GM12872 (cell line): Measurements from ENCODE around the gene GJB2.

Experiments
- TF ChIP-seq, protein P1 (sequence below): IDR thresholded peaks from 3 replicates; pipeline ENCODE4 v1.5.1; 2011; ENCODE audit warnings: low read depth, mild to moderate bottlenecking, low read length, moderate library complexity; ENCODE audit not compliant: insufficient read depth

The GJB2 gene

DNA sequence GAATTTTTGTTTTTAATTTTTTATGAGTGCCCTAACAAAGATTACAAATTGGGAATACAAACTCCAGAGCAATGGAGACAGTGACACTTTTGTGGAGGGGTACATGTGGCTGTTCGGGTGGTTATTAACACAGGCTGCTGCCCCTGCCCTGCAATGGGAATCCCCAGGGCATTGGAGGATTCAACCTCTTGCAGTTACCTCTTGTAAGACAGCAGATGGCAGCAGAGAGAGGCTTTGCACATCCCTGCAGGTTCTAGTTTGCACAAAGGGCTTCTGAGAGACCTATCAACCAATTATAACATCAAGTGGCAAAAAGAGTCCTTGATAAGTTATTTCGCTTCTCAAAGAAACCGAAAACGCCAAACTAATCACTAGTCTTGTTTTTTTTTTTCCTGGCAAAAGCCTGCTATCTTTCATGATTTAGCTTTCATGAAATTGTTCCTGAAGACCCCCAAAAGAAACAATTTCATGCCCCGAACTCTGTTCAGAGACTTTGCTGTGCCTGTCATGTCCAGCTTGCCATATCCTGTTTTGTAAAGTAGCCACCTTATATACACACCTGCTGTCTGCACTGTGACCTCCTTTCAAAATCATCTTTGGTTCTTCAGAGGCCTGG, 10.4 kb downstream of the GJB2 start:
- TF ChIP-seq, protein P1, sequence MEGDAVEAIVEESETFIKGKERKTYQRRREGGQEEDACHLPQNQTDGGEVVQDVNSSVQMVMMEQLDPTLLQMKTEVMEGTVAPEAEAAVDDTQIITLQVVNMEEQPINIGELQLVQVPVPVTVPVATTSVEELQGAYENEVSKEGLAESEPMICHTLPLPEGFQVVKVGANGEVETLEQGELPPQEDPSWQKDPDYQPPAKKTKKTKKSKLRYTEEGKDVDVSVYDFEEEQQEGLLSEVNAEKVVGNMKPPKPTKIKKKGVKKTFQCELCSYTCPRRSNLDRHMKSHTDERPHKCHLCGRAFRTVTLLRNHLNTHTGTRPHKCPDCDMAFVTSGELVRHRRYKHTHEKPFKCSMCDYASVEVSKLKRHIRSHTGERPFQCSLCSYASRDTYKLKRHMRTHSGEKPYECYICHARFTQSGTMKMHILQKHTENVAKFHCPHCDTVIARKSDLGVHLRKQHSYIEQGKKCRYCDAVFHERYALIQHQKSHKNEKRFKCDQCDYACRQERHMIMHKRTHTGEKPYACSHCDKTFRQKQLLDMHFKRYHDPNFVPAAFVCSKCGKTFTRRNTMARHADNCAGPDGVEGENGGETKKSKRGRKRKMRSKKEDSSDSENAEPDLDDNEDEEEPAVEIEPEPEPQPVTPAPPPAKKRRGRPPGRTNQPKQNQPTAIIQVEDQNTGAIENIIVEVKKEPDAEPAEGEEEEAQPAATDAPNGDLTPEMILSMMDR = peak; percentile 90

DNA sequence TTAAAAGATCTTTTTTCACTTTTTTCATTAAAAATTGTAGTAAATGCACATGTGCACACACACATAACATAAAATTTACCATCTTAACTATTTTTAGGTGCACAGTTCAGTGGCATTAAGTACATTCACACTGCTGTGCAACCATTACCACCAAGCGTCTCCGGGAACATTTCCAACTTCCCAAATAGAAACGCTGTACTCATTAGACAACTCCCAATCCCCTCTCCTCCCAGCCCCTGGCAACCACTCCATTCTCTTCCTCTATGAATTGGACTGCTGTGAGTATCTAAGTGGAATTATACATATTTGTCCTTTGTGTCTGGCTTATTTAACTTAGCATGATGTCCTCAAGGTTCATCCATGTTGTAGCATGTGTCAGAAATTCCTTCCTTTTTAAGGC, 11.6 kb downstream of the GJB2 start:
- TF ChIP-seq, protein P1 = no peak

DNA sequence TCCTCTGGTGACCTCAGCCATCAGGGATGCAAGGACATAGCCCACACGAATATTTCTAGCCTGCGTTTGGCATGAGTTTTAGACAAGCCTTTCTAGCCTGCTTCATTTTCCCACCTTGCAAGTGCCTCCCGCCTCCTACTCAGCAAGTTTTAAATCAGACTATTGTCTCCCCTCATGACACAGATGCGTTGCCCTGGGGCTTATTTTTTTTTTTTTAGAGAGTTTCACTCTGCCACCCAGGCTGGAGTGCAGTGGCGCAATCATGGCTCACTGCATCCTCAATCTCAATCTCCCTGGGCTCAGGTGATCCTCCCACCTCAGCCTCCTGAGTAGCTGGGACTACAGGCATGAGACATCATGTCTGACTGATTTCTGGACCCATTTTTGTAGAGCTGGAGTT, 14.6 kb downstream of the GJB2 start:
- TF ChIP-seq, protein P1 = no peak

DNA sequence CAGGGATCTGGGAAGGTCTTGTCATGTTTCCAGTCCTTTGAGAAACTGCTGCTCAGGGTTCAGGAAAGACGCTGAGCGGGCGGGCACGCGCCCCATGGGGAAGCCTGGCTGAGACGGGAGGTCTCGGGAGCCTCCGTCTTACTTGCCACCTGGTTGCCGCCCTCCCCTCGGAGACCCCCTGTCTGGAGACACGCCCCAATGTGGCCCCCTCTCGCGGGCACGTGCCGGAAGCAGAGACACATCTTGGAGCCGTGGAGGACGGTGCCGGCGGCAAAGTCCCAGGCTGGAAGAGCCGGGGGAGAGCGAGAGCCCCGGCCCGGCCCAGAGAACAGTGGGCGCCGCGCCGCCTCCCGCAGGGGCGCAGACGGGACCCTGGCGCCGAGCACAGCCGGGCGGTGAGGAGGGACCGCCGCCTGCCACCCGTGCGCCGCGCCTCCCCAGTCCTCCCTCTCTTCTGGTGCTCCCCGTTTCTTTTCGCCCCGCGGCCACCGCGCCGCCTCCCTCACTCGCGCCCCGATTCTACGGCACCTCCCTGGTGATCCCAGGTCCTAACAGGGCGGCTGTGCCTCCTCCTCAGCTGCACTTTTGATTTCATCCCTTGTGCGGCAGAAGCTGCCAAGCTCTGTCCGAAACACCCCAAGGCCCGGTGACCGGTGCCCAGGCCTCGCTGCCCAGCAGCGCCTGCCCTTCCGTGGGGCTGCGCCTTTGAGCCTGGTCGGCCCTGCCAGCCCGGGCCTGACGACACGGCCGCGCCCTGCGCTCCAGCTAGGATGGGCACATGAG, 15.5 kb downstream of the GJB2 start:
- TF ChIP-seq, protein P1 = no peak

DNA sequence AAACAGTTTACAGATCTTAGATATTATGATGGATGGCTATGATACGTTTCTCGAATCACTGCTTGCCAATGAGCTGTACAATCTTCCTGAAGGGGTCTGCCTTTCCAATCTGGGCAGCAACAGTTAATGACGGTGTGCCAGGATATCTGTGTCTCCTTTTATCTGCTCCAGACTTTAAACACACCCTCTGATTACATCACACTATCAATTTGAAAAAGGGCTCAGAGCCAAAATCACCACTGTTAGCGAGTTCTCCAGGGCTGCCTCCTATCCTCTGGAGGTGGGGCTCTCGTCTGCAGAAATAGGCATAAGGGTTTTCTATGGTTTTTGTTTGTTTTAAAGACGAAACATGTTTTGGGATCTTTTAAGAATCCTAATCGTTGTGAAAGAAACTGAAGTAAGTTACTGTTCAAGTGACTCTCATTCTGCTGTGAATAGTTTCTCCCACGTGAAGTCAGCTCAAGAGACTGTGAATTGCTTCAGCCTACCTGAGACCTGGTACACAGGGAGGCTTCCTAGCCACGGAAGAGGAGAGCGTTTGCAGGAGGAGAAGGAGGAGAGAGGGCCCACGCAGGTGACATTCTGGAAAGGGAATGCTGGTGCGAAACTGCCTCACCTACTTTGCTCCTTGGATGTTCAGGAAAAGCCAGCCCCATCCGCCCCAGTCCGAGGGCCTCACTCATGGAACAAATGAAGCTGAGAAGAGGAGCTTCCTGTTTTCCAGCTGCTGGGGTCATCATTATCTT, 16.7 kb downstream of the GJB2 start:
- TF ChIP-seq, protein P1 = no peak

DNA sequence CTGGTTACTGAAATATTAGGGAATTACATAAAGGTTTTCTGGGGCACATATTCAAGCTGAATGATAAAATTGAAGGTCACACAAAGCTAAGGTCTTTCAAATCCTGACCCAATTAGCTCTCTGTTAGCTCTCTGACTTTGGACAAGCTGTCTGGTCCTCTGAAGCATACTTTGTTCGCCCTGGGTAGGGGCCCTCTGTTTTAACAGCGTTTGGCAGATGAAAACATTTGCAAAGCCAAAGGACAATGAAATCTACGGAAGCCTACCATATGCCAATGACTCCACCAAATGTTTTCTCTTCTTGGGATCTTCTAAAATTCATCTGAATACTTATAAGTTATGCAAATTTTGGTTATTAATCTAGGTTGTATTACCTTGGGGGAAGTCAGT, 17.3 kb downstream of the GJB2 start:
- TF ChIP-seq, protein P1 = no peak

DNA sequence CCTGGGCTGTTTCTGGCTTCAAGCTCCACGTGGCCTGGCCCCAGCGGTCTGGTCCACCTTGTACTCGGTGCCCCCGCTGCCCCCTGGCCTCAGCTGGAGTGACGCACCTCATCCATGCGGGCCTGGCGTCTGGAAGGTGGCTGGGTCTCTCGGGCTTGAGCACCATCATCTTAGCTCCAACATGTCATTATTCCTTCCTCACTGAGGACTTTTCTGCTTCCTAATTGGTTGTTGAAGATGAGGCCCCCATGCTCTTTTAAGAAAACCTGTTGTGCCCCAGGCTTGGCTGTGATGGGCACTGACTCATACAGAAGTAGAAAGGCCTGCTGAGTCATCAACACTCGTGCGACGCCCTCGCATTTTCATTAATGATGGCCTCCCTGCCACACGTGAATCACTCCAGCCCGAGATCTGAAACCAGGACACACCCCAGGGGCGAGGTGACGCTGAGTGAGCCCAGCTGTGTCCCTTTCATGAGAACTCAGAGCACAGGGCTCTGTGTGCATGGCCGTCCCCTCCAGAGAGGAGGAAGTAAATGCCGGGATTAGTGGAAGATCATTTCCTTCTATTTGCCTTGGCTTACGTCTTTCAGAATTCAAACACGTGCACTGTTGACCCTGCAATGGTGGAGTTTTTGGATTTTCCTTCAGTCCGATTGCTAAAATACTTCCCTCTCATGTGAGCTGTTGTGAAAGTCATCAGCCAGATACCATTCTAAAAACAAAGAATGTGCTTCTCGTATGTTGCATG, 17.9 kb downstream of the GJB2 start:
- TF ChIP-seq, protein P1 = no peak
